ENCODE results near the gene FGF4.

DNA sequence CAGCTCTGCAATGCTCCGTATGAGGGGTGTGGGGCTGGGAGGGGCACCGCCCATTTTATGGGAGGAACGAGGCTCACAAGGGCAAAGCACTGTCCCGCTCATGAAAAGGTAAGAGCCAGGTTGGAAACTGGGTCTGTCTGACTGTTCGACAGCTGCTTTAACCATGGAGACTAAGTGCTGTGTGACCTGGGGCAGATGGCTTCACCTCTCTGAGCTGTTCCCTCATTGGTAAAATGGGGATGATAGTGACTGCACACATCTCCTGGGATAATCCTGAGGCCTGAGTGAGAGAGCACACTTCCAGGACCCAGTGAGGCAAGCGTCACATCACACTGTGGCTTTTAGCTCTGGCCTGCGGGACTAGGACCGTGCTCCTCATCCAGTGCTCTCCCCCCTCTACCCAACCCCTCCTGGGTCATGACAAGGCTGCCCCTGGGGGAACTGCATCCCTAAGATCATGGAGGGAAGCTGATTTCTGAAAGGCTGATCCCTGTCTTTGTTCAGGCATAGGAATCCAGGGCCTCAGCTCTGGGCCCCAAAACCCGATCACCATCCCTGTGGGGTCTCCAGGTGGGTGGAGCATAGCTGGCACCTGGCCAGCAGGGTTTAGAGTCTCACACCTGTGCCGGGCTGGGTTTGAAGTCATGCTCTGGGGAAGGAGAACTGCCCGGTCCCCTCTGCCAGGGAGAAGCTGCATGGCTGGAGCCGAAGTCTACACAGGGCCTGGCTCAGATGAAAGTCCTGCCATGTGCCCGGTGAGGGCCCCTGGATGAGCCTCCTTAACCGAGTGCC, 22.8 kb upstream of the FGF4 start:
- TF ChIP-seq, protein P1, sequence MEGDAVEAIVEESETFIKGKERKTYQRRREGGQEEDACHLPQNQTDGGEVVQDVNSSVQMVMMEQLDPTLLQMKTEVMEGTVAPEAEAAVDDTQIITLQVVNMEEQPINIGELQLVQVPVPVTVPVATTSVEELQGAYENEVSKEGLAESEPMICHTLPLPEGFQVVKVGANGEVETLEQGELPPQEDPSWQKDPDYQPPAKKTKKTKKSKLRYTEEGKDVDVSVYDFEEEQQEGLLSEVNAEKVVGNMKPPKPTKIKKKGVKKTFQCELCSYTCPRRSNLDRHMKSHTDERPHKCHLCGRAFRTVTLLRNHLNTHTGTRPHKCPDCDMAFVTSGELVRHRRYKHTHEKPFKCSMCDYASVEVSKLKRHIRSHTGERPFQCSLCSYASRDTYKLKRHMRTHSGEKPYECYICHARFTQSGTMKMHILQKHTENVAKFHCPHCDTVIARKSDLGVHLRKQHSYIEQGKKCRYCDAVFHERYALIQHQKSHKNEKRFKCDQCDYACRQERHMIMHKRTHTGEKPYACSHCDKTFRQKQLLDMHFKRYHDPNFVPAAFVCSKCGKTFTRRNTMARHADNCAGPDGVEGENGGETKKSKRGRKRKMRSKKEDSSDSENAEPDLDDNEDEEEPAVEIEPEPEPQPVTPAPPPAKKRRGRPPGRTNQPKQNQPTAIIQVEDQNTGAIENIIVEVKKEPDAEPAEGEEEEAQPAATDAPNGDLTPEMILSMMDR (IDR thresholded peaks at IDR 0.05; ENCODE audit: borderline replicate concordance, extremely low read depth, low read length, poor library complexity, severe bottlenecking): no peak
- no peak for TF ChIP-seq EZH2 (IDR thresholded peaks at IDR 0.05; ENCODE audit: borderline replicate concordance, low read depth, low read length, severe bottlenecking)

Data from DND-41 (cell line).